RWPE1 (cell line): Measurements from ENCODE around the gene SGCB.

Source experiments
- CTCF ChIA-PET: fragments of 350-600 bp; sonication (Branson Sonifier 250); formaldehyde crosslinking; extraction: SDS; loops from one replicate; lab custom pipeline; 2021; lab: Yijun Ruan, JAX
- POLR2A ChIA-PET: fragments of 400-600 bp; formaldehyde crosslinking; extraction: SDS; loops from one replicate; lab custom pipeline; 2020; ENCODE audit warnings: antibody characterized with exemption; ENCODE audit not compliant: low non-redundant PET; lab: Yijun Ruan, JAX
- DNase-seq: peaks from one replicate; pipeline ENCODE4 v3.0.0; 2012; ENCODE audit warnings: low spot score
- H3K27ac ChIP-seq: fragments of 450-650 bp; 2 replicates; pipeline ENCODE4 v1.5.1; 2017
- CTCF ChIP-seq: fragments of 450-650 bp; conservative IDR thresholded peaks from 2 replicates; pipeline ENCODE4 v1.5.1; 2017; ENCODE audit warnings: low read depth, mild to moderate bottlenecking

SGCB gene

DNA sequence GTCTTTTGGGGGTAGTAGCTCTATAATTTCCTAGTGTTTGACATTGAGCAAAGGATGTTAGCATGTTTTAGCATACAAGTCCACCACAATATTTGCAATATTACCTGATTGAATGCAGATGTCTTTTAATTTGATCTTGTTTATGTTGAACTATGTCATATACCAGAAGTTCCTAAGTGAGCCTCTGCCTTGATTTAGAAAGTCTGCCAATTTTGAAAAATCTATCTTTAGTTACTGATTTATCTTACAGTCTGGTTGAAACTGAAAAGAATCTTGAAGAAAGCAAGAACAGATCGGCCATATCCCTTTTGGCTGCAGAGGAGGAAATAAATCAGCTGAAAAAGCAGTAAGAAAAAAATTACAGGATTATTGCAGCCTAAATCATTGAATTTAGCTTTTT, 31.5 kb upstream of the SGCB start:
- no peak for DNase-seq
- POLR2A ChIA-PET = no interaction called here
- CTCF ChIA-PET = no interaction called here
- no peak overlapping the region for H3K27ac ChIP-seq
- no peak for TF ChIP-seq CTCF

- H3K27ac ChIP-seq = no peak overlapping the region
- no peak for TF ChIP-seq CTCF
- ChIA-PET POLR2A (no interaction called here), CTCF (no interaction called here)
- peak; percentile 13 for DNase-seq
Measured at GRCh38 chr4:52059372-52059771, 21.3 kb upstream of the SGCB start.

- no peak overlapping the region for H3K27ac ChIP-seq
- no peak for TF ChIP-seq CTCF
- DNase-seq = no peak
- ChIA-PET CTCF (no interaction called here), POLR2A (no interaction called here)
Measured at GRCh38 chr4:52058275-52058674, 20.2 kb upstream of the SGCB start.

- DNase-seq = no peak
- no peak overlapping the region for H3K27ac ChIP-seq
- ChIA-PET CTCF (interaction anchor here (0.5 to 0.6 kb wide), 2 partner anchors 21 to 29 kb away, joined by 3 to 5 read pairs; no protein-coding TSS in a partner anchor), POLR2A (no interaction called here)
- TF ChIP-seq CTCF = no peak
Measured at GRCh38 chr4:52057196-52057595, 19.1 kb upstream of the SGCB start.

- CTCF ChIA-PET = interaction anchor here (0.6 to 0.7 kb wide), 2 partner anchors 102 to 611 kb away, joined by 3 read pairs; no protein-coding TSS in a partner anchor
- POLR2A ChIA-PET = no interaction called here
Measured at GRCh38 chr4:52054254-52054653, 16.2 kb upstream of the SGCB start.

DNA sequence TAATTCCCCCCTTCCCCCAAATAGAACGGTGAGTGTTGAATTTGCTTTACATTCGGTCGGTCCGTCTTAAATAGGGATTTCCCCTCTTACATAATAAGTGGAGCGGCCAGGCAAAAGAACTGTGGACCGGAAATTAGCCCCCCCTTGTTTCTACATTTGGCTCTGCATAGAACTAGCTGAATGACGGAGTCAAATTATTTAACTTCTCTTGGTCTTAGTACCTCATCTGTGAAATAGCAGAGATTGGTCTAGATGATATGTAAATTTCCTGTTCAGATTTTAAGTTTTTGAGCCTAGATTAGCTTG, 14.3 kb upstream of the SGCB start:
- CTCF ChIA-PET = no interaction called here
- DNase-seq = no peak
- no peak for TF ChIP-seq CTCF
- H3K27ac ChIP-seq = peak overlapping the region; percentile 90
- POLR2A ChIA-PET = no interaction called here

More at GRCh38 chr4:52054254-52054653, 16.2 kb upstream of the SGCB start:
- no peak for DNase-seq
- no peak overlapping the region for H3K27ac ChIP-seq
- no peak for TF ChIP-seq CTCF
